ENCODE results near the gene IRX2.

Gene IRX2

DNA sequence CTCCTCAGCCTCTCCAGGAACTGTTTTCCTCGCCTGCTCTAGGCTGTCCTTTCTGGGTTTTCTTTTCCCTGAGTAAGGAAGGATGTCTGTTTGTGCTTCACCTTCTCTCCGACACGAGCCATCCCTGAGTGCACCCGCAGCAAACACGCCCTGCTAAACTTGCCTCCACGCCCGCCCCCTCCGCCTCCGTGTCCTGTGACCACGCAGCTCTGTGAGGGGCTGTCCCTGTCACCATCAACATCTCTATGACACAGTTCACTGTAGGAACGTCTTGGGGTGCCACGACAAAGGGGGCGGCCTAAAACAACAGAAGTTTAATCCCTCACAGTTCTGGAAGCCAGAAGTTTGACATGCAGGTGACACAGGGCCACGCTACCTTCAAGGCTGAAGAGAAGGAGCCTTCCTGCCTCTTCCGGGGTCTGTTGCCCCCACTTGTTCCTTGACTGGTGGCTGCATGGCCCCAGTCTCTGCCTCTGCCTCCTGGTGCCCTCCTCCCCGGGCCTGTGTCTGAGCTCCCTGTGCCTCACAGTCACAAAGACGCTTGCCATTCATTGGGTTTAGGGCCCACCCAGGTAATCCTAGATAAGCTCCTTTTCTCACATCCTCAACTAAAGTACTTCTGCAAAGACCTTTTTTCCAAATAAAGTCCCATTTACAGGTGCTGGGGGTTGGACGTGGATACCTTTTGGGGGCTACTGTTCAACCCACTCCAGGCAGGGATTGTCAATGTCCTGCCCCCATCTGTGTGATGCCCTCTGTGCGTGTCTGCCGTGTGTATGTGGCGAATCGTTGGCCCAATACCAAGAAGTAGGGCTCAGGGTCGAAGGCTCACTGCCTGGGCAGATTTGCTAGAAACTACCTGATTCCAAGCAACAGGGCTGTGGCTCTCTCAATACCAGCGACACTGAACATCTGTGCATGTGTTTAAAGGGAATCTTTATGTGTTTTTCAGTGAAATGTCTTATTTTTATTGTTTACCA is 39.7 kb downstream of the IRX2 start:
- DNase-seq: no peak

DNA sequence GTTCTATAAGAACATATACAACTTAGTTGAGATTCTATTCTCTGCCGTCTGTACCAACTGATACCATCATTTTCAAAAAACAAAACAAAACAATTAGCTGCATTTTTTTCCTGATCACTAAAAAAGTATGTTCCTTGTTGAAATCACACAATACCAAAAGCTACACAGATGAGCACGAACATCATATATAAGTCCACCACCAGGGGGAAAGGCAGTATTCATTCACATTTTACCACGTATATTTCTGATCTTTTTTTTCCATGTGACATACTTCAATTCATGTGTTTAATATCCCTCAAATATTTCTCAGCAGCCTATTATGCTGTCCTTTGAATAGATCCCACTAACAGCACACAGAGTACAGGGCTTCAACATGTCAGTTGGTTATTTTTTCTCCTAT is 40.6 kb downstream of the IRX2 start:
- no peak for DNase-seq

DNA sequence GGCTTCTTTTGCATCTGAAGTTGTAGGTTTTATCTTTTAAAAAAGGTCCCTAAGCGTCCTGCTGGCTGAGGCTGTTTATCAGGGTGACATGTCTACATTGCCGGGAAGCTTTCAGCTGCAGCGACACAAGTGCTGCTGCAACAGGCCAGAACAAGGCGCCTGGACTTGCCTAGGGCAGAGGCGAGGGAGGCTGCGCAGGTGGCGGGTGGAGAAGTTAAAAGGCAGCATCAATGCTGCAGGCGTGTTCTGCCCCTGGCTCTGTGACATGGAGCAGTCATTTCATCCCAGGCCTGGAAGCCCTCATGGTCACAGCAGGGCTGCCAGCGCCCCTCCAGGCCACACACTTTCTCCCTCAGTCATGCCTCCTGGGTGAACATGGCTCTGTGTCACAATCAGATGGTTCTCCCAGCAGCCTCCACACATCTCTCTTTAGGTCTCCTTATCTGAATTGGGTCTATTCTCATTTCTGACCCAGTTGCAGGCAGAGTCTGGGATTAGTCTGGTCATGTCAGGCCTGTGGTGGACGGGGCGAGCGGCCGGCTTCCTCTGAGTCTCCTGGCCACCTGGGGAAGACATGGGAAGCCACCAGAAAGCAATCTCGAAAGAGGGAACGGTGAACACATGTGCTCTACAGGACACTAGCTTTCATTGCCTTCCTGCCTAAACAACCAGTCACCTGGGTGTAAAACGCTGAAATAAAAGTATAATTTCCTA is 41.3 kb downstream of the IRX2 start:
- no peak for DNase-seq

DNA sequence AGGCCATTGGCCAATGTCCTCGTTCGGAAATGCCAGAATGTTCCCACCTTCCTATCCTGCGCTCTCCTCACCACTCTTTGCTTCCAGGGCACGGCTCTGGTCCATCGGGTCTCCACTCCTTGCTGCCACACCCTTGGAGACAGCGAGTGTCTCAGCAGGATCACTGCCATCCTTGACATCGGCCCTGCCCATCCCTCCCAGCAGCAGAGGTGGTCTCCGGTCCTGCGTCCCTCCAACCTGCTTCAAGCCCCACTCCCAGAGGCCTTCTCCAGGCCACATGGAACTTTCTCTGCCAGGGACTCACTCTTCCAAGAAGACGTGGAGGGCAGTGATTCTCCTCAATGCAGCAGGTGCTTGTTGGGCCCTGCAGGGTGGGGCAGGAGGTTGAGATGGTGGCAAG is 42.7 kb downstream of the IRX2 start:
- no peak for DNase-seq

DNA sequence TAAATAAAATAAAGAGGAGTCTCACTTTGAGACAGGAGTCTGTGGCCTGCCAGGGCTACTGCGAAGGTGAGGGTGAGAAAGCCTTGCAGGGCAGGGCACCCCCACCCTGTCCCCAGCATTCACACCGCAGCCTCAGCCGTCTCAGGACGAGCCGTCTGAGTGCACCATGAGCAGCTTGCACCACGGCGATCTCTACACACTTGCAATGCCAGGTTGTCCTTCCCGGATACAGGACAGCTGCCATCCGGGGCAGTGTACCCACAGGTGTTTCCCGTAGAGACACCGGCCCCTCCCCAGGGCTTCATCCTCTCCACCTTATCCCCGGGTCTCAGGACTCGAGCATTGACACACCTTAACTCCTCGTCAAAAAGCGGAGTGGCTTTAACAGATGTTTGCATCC is 43.3 kb downstream of the IRX2 start:
- no peak for DNase-seq

DNA sequence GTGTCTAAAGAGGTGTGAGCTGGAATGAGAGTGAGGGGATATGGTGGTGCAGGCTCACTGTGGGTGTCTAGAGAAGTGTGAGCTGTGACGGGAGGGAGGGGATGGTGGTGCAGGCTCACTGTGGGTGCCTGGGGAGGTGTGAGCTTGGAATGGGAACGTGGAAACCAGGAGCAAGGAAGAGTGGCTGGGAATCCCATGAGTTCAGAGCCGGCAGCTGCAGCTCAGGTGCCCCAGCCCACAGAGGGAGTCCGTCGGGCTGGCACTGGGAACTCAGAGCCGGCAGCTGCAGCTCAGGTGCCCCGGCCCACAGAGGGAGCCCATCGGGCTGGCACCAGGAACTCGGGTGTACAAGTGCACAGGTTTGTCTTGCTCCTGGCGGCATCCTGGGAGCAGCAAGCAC is 45.6 kb downstream of the IRX2 start:
- DNase-seq: no peak

DNA sequence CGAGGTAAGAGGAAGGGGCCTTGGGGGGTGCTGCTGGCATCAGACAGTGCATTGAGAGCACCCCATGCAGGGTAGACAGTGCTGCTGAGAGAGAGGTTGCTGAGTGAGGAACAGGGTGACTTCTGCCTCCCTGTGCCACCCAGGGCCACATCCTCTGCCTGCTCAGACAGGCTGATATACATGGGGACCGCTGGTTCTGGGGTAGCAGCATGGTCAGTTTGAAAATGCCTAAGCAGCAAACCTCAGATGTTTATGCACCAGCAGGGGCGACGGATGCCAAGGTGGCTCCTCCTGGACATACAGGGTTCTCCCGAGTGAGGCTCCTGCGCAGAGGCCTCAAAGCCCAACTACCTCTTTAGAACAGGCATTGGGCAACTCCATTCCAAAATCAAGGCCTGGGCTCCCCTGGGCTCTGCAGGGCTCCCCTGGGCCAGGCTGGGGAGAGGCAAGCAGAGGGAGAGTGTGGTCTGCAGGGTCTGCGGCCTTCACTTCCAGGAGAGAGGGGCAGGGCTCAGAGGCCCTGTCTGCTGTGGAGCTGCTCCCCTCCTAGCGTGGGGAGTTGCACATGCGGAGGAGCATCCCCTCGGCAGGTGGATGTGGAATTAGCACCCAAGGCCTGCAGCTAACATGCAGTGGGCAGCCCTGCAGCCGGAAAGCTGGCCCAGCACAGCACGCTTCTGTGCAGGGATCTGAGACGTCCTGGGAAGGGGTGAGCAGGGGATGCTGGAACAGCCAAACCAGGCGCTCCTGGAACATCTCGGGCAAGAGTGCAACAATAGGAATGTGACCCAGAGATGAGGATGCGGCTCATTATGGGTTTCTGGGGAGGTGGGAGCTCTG is 46.5 kb downstream of the IRX2 start:
- DNase-seq: no peak

DNA sequence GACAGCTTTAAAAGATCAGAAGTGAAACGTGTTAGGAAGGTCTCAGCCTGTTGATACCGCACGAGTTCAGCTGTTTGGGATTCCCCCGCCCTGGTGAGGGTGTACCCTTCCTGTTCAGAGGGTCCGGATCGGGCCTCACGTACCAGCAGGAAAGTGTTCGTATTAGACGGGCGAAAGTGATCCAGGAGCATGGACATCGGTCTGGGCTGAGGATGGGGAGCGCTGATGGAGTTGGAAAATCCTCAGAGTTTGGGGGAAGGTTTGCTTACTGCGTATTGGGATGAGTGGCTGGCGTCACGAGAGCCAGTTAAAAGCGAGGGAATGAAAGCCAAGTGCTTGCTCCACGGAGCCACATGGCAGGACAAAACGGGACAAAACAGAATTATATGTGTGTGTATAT is 47.4 kb downstream of the IRX2 start:
- DNase-seq: no peak

DNA sequence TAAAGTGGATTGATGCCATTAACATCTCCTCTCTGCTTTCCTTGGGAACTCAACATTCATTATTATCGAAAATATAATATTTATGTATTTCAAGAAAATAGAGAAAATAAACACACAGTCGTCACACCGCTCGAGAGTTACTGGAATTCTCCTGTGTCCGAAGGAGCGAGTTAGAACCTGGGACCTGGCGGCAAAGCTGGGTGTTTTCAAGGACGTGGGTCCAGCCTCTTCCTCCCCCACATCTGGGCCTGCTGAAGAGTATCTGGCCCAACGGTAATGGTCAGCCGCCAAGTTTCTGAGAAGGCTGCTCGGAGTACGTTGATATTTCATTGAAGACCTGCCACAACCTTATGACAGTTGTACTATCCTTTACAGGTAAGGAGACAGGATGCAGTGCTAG is 47.9 kb downstream of the IRX2 start:
- DNase-seq: no peak

DNA sequence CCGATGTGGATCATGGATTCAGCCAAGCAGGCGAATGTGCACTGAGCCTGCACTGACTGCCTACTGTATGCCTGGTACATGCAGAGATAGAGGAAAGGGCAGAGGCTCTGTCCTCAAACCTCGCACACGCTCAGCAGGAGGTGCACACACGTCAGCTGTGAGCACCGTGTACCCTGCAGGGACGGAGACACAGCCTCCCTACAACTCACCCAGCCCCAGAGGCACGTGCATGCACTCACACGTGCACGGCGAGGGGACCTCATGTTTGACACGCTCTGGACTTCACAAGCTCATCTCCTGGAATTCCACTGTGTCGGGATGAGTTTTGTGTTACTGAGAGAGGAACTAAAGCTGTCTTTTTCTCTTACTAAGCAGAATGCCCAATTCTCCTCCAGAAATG is 48.4 kb downstream of the IRX2 start:
- no peak for DNase-seq

DNA sequence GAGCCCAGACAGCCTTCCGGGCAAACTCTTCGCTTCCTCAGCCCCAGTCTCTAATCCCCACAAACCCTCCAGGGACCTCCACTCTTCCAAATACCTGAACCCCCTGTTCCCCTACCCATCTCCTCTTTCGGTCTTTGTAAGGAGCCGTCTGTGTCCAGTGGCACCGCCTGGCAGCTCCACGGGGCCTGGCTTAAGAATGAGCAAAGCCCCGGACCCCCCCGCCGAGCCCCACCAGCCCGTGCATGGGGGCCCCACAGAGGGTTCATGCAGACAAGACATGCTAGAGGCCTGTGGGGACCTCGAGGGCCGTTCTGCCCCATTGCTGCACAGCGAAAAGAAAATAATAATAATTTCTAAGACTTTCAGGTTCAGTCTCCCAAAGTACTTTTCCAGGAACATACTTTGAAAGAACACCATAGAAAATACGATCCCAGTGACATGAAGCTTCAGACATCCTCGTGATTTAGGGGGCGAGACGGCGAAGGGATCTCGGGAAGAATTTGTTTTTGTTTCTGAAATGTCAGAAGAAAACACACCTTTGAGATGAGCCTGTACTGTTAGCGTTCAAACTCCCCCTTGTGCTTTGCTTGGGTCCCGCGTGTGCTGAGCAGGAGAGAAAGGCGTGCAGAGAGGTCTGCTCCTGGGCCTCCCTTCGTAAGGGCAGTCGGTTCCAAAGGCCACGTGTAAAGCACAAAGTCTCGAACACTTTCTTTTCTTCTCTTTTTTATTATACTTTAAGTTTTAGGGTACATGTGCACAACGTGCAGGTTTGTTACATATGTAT is 49.2 kb downstream of the IRX2 start:
- no peak for DNase-seq

DNA sequence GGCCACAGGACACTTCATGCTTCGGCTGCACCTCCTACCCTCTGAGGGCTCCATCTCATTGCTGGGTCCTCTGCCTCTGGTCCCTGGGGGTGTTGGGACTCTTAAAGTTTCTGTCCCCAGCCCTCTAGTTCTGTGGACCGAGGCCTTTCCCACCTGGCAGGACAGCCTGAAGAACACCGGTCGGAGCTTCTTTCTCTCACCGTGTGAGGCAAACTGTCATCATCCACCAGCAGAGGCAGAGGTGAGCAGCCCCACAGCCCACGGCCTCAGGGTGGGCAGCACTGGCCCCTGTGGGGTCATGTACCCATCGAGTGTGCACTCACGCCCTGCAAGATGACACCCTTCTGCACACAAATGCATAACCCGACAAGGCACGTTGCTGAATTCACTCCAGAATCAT is 49.9 kb downstream of the IRX2 start:
- no peak for DNase-seq

DNA sequence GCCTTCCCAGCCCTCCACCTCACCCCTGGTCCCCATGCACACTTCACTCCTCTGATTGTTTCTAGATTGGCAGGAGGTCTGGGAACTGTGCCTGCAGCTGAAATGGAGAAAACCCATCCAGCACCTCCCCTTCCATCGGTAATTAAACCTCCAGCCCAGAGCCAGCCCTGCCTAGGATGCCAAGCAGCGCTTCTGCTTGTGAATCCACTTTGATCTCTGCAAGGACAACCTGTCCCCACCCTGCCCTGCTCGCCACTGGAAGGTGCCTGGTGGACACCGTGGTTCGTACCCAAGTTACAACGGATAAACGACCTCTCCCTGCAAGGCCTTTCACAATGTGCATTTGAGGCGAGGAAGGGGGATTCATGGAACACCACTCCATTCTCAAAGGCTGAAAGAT is 50.6 kb downstream of the IRX2 start:
- no peak for DNase-seq

DNA sequence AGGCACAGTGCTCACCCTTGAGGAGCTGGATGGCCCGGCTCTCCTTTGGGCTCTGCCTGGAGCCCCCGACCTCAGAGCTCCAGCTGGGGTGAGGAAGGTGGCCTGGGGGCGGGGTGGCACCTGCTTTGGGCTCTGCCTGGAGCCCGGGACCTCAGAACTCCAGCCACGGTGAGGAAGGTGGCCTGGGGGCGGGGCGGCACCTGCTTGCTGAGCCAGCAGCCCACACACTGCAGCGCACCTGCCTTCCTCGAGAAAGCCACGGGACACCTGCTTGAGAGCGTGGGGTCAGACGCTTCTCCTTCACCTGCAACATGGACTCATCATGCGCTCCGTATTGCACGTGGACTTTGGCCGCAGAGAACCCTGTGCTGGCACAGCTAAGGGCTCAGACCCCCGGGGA is 51.8 kb downstream of the IRX2 start:
- DNase-seq: no peak

DNA sequence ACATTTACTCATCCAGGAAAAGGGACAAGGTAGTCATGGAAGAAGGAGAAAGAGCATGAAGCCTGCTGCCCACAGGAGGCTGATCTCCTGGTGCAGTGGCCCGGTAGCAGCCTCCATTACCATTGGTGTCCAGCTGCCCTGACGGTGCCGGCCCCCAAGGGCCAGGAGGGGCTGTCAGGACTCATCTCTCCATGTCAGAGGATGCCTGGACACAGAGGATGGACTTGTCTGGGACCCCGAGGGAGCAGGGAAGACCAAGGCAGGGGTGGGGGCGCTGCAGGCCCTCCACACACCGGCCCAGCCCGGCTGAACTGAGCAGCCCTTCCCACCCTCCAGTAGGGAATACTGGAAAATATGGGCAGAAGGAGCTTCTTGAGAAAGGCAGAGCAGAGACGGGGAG is 52.2 kb downstream of the IRX2 start:
- DNase-seq: no peak

DNA sequence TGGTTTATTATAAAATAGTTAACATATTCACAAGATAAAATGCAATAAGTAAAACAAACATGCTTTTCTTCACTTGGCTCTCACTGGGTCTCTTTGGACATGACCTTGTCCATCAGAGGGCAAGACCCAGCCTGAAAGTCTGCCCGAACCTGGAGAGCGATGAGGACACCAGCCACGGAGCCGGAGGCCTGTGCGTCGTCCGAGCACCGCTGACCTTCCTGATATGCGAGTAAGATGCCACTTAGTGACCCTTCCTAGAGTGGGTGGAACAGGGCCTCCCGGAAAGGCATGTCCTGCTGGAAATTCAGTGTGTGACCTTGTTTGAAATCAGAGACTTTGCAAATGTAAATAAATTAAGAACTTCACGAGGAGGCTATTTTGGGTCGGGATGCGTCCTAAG is 52.9 kb downstream of the IRX2 start:
- no peak for DNase-seq

DNA sequence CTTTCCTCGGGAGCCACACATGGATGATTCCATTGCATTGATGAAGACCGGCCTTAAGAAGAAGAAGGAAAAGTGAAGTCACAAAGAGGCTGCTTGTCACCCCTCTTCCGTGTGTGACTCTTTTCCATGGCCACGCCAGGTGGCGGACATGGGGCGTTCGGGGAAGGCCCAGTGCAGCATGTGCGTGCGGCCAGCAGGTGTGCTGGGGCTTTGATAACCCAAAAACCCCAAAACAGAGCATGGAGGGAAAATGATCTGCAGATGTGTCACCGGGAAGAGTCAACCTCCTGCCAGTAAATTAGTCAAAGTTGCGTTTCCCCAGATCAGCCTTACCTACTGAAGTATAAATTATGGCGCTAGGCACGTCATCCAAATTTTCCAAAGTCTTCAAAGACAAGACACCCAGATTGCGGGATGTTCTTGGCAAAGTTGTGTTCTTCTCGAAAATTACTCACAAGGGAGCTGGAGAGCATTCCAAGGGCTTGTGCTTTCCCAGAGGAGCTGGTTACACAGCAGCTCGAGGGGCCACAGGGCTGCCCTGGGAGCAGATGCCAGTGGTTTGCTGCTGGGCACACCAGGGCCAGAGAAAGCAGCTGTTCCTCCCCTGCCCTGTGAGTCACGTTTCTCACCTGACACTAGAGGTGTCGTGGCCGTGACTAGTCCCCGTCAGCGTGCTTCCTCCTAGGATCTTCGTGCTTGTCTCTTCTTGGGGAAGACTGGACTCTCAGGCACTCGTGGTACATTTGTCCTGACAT is 53.9 kb downstream of the IRX2 start:
- DNase-seq: no peak

DNA sequence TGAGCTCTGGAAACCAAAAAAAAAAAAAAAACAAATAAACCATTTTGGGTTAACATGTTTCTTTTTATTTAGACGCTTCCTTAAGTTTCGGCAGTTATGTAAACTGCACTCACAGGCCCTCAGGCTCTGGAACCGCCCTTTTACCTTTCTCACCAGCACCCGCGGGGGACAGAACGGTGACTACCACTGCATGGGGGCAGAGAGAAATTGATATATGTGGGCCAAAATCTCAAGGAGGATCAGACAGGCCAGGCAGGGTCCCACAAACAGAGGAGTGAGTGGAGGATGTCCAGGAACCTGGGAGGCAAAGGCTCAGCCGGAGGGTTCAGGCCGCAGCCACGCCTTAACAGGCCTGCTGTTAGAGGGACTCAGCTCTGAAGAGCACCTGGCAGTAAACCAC is 54.4 kb downstream of the IRX2 start:
- no peak for DNase-seq
